Measurements from ENCODE around the gene AGRP. TPM values are rescaled to one million over a fixed set of nuclear protein-coding genes. Genes with fewer than 3 reads are reported as not detected.

The AGRP gene
- total and polyA plus RNA-seq, 4 donors, result 0.18 to 0.50 TPM; not detected in 2

GRCh38 chr16:67449739-67450138 is 33.6 kb downstream of the AGRP start:
- WGBS, result 37% methylated on average over 3 of the region's 3 CpGs
- Histone ChIP-seq H3K4me1 (ENCODE audit: control insufficient read depth in 4 of 4, insufficient read depth in 4 of 4, low read length in 3 of 4) (peaks cover 35 to 77% (median 61%) of the 10 kb centered on the region in 4 donors), H3K27ac (ENCODE audit: low read depth in 1 of 2, low read length in 2 of 2) (peak overlapping the region; percentile 20 to 42), H3K9ac (ENCODE audit: low read depth in 1 of 2, low read length in 2 of 2) (no peak overlapping the region), H3K27me3 (ENCODE audit: control insufficient read depth in 4 of 4, insufficient read depth in 4 of 4, low read length in 3 of 4) (no peaks in the 10 kb centered on the region), H3K9me3 (ENCODE audit: control insufficient read depth in 4 of 4, low read length in 3 of 4) (no peaks in the 10 kb centered on the region), H3K4me3 (ENCODE audit: low read depth in 1 of 3, low read length in 3 of 3) (no peak overlapping the region), H3K36me3 (ENCODE audit: control insufficient read depth in 4 of 4, insufficient read depth in 3 of 4, low read depth in 1 of 4, low read length in 3 of 4) (peaks cover under 1 to 9% (median 5%) of the 10 kb centered on the region in 4 donors)
- DNase-seq (ENCODE audit: low spot score), result no peak
- peak; percentile 29 to 43 for TF ChIP-seq RAD21 (IDR thresholded peaks at IDR 0.05)
- peak; percentile 82 for TF ChIP-seq ATF3 (IDR thresholded peaks at IDR 0.05)
- no peak for TF ChIP-seq CTCF (IDR thresholded peaks at IDR 0.05; ENCODE audit: low read depth, low read length, missing input control)
- TF ChIP-seq HNF4G (IDR thresholded peaks at IDR 0.05), result peak; percentile 28
- peak; percentile 20 for TF ChIP-seq FOXA2 (IDR thresholded peaks at IDR 0.05)
- no peak for TF ChIP-seq EGR1 (IDR thresholded peaks at IDR 0.05; ENCODE audit: low read depth in 2 of 2)
- TF ChIP-seq HNF4A (conservative IDR thresholded peaks at IDR 0.05), result peak; percentile 74 to 83
- TF ChIP-seq ZBTB33 (IDR thresholded peaks at IDR 0.05), result no peak
- no peak for TF ChIP-seq GABPA (IDR thresholded peaks at IDR 0.05 in 1 of 2, conservative IDR thresholded peaks at IDR 0.05 in 1 of 2)
- no peak for TF ChIP-seq YY1 (IDR thresholded peaks at IDR 0.05)
- TF ChIP-seq MAX (IDR thresholded peaks at IDR 0.05), result no peak
- TF ChIP-seq TAF1 (conservative IDR thresholded peaks at IDR 0.05), result no peak
- TF ChIP-seq RXRA (IDR thresholded peaks at IDR 0.05), result peak; percentile 77 to 94
- TF ChIP-seq FOXA1 (IDR thresholded peaks at IDR 0.05), result no peak
- peak; percentile 30 for TF ChIP-seq NR2F2 (IDR thresholded peaks at IDR 0.05)
- TF ChIP-seq REST (IDR thresholded peaks at IDR 0.05), result peak; percentile 29
- TF ChIP-seq JUND (IDR thresholded peaks at IDR 0.05), result peak in 1 of 2 donors; percentile 66
- TF ChIP-seq SP1 (IDR thresholded peaks at IDR 0.05), result peak; percentile 75
